ENCODE measurements around the gene PRICKLE4.

Gene PRICKLE4

DNA sequence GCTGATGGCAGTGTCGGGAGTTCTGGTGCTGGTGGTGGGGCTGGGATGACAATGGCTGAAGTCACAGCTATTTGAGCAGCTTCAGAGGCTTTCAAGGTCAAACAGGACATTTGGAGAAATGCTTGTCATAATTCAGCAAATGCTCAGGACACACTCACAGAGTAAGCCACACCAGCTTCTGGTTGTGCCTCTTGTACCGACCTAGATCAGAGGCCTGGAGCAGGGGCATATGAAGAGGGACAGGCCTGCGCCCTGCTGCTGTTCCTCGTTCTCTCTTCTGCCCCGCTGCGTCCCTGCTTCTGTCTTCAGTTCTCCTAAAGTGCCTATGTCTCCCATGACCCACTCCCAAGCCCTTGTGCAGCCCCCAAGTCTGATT, 32.5 kb upstream of the PRICKLE4 start:
- H3K4me3 ChIP-seq (ENCODE audit: low read depth, low read length): no peak overlapping the region
- TF ChIP-seq, protein P1, sequence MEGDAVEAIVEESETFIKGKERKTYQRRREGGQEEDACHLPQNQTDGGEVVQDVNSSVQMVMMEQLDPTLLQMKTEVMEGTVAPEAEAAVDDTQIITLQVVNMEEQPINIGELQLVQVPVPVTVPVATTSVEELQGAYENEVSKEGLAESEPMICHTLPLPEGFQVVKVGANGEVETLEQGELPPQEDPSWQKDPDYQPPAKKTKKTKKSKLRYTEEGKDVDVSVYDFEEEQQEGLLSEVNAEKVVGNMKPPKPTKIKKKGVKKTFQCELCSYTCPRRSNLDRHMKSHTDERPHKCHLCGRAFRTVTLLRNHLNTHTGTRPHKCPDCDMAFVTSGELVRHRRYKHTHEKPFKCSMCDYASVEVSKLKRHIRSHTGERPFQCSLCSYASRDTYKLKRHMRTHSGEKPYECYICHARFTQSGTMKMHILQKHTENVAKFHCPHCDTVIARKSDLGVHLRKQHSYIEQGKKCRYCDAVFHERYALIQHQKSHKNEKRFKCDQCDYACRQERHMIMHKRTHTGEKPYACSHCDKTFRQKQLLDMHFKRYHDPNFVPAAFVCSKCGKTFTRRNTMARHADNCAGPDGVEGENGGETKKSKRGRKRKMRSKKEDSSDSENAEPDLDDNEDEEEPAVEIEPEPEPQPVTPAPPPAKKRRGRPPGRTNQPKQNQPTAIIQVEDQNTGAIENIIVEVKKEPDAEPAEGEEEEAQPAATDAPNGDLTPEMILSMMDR (IDR thresholded peaks at IDR 0.05; ENCODE audit: low read depth, low read length): no peak

DNA sequence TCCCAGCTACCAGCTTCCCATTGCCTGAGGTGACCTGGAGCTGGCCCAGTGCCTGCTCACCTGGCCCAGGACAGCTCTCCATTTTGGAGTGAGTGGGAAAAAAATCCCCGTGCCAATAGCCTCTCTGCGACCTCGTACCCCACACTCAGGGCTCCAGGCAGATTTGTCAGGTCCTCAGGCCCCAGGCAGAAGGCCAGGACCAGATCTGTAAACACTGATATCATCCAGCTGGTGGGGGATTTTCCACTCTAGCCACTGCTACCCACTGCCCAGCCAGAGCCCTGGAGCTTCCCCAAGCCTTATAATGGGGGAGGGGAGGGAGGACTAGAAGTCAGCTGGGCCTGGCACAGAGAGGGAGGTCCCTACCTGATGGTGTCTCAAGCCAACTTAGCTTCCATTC, 32.0 kb upstream of the PRICKLE4 start:
- H3K4me3 ChIP-seq (ENCODE audit: low read depth, low read length): no peak overlapping the region
- TF ChIP-seq, protein P1 (IDR thresholded peaks at IDR 0.05; ENCODE audit: low read depth, low read length): no peak

DNA sequence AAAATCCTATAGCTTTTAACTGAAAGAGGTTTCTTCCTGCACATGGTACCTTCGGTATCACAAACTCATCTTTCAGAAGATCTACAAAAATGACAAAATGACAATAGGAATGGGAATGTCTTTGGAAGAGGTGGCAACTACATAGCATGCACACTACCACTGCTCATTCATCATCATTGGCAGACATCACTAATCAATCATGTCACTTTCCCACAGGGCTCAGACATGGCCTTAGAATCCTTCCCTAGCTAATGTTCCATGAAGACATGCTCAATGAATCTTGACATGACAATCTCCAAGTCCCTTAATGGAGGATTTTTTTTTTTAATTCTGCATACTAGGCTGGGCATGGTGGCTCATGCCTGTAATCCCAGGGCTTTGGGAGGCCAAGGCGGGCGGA, 30.2 kb upstream of the PRICKLE4 start:
- no peak overlapping the region for H3K4me3 ChIP-seq (ENCODE audit: low read depth, low read length)
- TF ChIP-seq, protein P1 (IDR thresholded peaks at IDR 0.05; ENCODE audit: low read depth, low read length): no peak

DNA sequence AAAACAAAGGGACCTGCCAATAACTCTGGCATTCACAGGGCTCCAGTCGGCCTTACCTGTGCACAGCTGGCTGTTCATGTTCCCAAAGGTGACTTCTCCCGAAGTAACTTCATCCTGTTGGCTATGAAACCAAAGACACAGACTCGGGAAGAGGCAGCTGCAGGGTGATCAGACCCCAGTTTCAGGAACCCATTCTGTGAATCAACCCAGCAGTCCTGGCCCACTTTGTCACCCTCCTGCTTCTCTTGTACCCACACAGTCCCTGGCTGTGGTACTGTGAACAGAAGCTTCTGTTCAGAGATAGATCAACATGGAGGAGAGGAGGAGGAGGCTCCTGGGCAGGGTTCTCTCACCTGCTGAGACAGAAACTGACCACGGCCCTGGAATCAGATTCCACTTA, 24.7 kb upstream of the PRICKLE4 start:
- no peak overlapping the region for H3K4me3 ChIP-seq (ENCODE audit: low read depth, low read length)
- TF ChIP-seq, protein P1 (IDR thresholded peaks at IDR 0.05; ENCODE audit: low read depth, low read length): no peak

DNA sequence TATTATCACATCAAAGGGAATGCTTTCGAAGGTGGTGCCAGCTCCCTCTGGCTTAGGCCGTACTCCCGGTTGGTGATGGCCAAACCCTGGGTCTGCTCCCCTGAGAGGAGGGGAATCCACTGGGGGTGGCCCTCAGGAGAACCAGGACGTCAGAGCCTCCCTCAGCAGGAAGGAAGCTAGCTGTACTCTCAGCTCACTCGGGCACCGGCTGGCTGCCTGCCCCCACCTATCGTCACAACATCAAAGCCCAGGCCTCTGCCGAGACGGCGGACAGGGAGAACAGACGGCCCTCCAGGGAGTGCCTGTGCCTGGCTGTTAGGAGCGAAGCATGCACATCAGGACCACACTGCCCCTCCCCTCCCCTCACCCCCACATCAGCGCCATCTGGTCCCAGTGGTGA, 24.2 kb upstream of the PRICKLE4 start:
- no peak overlapping the region for H3K4me3 ChIP-seq (ENCODE audit: low read depth, low read length)
- TF ChIP-seq, protein P1 (IDR thresholded peaks at IDR 0.05; ENCODE audit: low read depth, low read length): no peak

DNA sequence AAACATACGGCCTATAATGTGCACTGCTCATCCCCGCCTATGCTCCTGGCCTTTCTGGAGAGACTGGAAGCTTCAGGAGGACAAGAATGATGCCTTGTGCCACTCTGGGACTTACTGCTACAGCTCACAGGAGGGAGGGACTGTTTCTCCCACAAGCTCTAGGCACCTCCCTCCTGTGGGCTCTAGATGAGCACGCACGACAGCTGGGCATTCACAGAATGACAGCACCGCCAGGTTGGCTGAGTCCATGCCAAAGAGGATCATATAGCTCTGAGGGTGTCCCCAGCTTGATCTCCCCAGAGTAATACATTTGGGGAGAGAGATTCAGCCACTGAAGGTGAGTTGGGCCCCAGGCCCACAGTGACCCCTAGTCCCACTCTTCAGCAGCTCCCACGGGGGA, 23.3 kb upstream of the PRICKLE4 start:
- H3K4me3 ChIP-seq (ENCODE audit: low read depth, low read length): no peak overlapping the region
- TF ChIP-seq, protein P1 (IDR thresholded peaks at IDR 0.05; ENCODE audit: low read depth, low read length): no peak

DNA sequence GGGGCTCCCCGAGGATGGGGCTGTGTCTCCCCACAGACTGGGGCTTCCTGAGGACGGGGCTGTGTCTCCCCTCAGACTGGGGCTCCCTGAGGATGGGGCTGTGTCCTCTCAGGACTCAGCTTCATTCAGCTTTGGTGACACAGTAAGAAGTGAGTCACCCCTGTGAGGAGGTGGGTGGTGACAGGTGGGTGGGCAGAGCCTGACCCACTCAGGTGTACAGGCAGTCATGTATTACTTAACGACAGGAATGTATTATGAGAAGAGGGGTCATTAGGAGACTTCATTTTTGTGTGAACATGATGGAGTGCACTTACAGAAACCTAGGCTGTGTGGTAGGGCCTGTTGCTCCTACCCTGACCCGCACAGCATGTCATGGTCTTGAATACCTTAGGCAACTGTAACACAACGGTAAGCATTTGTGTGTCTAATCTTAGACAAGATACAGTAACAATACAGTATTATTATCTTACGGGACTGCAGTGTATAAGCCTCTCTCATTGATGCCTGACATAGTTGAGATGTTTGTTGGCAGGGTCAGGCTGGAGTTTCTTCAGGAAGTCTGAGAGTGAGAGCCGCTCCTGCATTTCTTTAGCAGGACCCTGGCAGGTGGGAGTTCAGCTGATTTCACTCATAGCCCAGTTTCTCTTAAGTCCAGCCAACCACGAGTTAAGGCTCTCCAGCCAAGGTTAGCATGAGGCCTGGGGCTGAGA, 22.5 kb upstream of the PRICKLE4 start:
- no peak overlapping the region for H3K4me3 ChIP-seq (ENCODE audit: low read depth, low read length)
- TF ChIP-seq, protein P1 (IDR thresholded peaks at IDR 0.05; ENCODE audit: low read depth, low read length): no peak
